GM12878 (cell line): ENCODE results near the gene MYRF. TPM values are rescaled to one million over a fixed set of nuclear protein-coding genes. Genes with fewer than 3 reads are reported as not detected.

Source experiments
- ATAC-seq: fragments of 200-7000 bp; cut with Tn5 transposase; 3 replicates; pipeline ENCODE4 v1.9.1; 2020; ENCODE audit warnings: mild to moderate bottlenecking, moderate library complexity
- BruUV-seq: library from RNA; stranded (reverse); fragments of 400-500 nt; replicated peaks from 2 replicates; lab custom pipeline; 2021; lab: Mats Ljungman, UMichigan
- CTCF ChIA-PET: fragments of 300-600 bp; sonication (Branson Sonifier 250); formaldehyde crosslinking; extraction: SDS; loops from one replicate; lab custom pipeline; 2021; ENCODE audit warnings: inconsistent platforms; lab: Yijun Ruan, JAX
- POLR2A ChIA-PET: fragments of 350-600 bp; formaldehyde crosslinking; extraction: SDS; loops from one replicate; lab custom pipeline; 2021; ENCODE audit warnings: inconsistent platforms; lab: Charles Lee
- RAD21 ChIA-PET: fragments of 300-600 bp; sonication (Branson Sonifier 250); formaldehyde crosslinking; loops from one replicate; lab custom pipeline; 2023; ENCODE audit warnings: antibody characterized with exemption; ENCODE audit not compliant: unreplicated experiment; lab: Charles Lee
- SMC1A ChIA-PET: fragments of 300-600 bp; sonication (Branson Sonifier 250); formaldehyde crosslinking; loops from one replicate; lab custom pipeline; 2023; ENCODE audit not compliant: unreplicated experiment, uncharacterized antibody; lab: Charles Lee
- DNase-seq: peaks from one replicate; pipeline ENCODE4 v3.0.0-alpha.2; 2011; ENCODE audit warnings: low read depth, low spot score
- FAIRE-seq: peaks from 3 replicates; lab custom pipeline; 2011; peaks lifted over from hg19 to GRCh38; lab: Jason Lieb, UNC
- H2AFZ ChIP-seq: 2 replicates; pipeline ENCODE4 v1.6.0; 2011; ENCODE audit warnings: low read depth, low read length, control low read depth; ENCODE audit not compliant: control insufficient read depth
- H3K27ac ChIP-seq: 2 replicates; pipeline ENCODE4 v1.5.1; 2011; ENCODE audit warnings: control low read depth; ENCODE audit not compliant: control insufficient read depth, insufficient read depth
- H3K27me3 ChIP-seq, 2 experiments: replicated peaks in 1 of 2; 2 replicates each; pipeline versions ENCODE4 v1.6.0 to v1.6.1; 2011; ENCODE audit warnings: low read length in 1 of 2; ENCODE audit not compliant: control insufficient read depth in 2 of 2, insufficient read depth in 2 of 2
- H3K36me3 ChIP-seq, 2 experiments: 2 replicates each; pipeline ENCODE4 v1.5.1; 2011; ENCODE audit warnings: low read length in 1 of 2; ENCODE audit not compliant: control insufficient read depth in 2 of 2, insufficient read depth in 2 of 2
- H3K4me1 ChIP-seq: 2 replicates; pipeline ENCODE4 v1.6.1; 2011; ENCODE audit warnings: mild to moderate bottlenecking, low read length, moderate library complexity, mixed read lengths; ENCODE audit not compliant: control insufficient read depth, insufficient read depth
- H3K4me2 ChIP-seq: 2 replicates; pipeline ENCODE4 v1.6.0; 2011; ENCODE audit warnings: control low read depth; ENCODE audit not compliant: control insufficient read depth, insufficient read depth
- H3K4me3 ChIP-seq: fragments of 200-600 bp; sonication (generic); 2 replicates; pipeline ENCODE4 v1.5.1; 2016
- H3K79me2 ChIP-seq: 2 replicates; pipeline ENCODE4 v1.6.0; 2011; ENCODE audit warnings: low read length; ENCODE audit not compliant: control insufficient read depth, insufficient read depth
- H3K9ac ChIP-seq: 2 replicates; pipeline ENCODE4 v1.8.0; 2011; ENCODE audit warnings: low read length, control low read depth, mixed read lengths; ENCODE audit not compliant: control insufficient read depth, insufficient read depth
- H3K9me3 ChIP-seq: replicated peaks from 3 replicates; pipeline ENCODE4 v1.5.1; 2011; ENCODE audit warnings: mild to moderate bottlenecking, low read length; ENCODE audit not compliant: control insufficient read depth, insufficient read depth
- H4K20me1 ChIP-seq: 2 replicates; pipeline ENCODE4 v1.6.0; 2011; ENCODE audit not compliant: control insufficient read depth, insufficient read depth
- CHD1 ChIP-seq: IDR thresholded peaks from 2 replicates; pipeline ENCODE4 v1.6.1; 2012; ENCODE audit warnings: low read depth, low read length, improper control_type of control experiment
- E2F8 ChIP-seq: fragments of 450-650 bp; IDR thresholded peaks from 2 replicates; pipeline ENCODE4 v1.6.1; 2018; ENCODE audit warnings: mild to moderate bottlenecking, low read depth, moderate library complexity; ENCODE audit not compliant: partially characterized antibody
- NR2C1 ChIP-seq: fragments of 450-650 bp; IDR thresholded peaks from 2 replicates; pipeline ENCODE4 v1.6.1; 2017; ENCODE audit warnings: antibody characterized with exemption, mild to moderate bottlenecking, moderate library complexity
- NR2F1 ChIP-seq: fragments of 450-650 bp; conservative IDR thresholded peaks from 2 replicates; pipeline ENCODE4 v1.6.1; 2017; ENCODE audit warnings: mild to moderate bottlenecking
- SIX5 ChIP-seq: IDR thresholded peaks from 2 replicates; pipeline ENCODE4 v1.6.1; 2011; ENCODE audit warnings: mild to moderate bottlenecking, low read depth, low read length, moderate library complexity; ENCODE audit not compliant: severe bottlenecking
- WRNIP1 ChIP-seq: IDR thresholded peaks from 2 replicates; pipeline ENCODE4 v1.6.1; 2011; ENCODE audit warnings: low read depth, low read length, improper control_type of control experiment, borderline replicate concordance
- WGBS: methylation state at CpG from one replicate; pipeline ENCODE4 v1.1.6; 2016; ENCODE audit warnings: low lambda C conversion rate; ENCODE audit not compliant: insufficient replicate concordance, insufficient coverage; ENCODE audit errors: missing lambda C conversion rate; 5-methylcytosine and 5-hydroxymethylcytosine counted together
- in situ Hi-C: fragments of 300-500 bp; cut with MboI; formaldehyde crosslinking; loops from 9 replicates; pipeline ENCODE4 v1.14.3; 2018; ENCODE audit warnings: mixed read lengths
- intact Hi-C: fragments of 100-400 bp; cut with micrococcal nuclease; formaldehyde crosslinking; loops from one replicate; pipeline ENCODE4 v1.14.2; 2022; ENCODE audit not compliant: unreplicated experiment
- polyA plus RNA-seq, 11 experiments: library from polyadenylated mRNA; depleted of rRNA in 4 of 11; unstranded in 6 of 11; stranded (reverse) in 5 of 11; fragments of >200 nt; fragmentation: Nextera tagmentation in 4 of 11; fragmentation: Illumina TruSeq in 1 of 11; extraction: Ambion mirVana in 4 of 11; extraction: Trizol in 1 of 11; gene quantifications; 1 replicate in 1 of 11; 2 replicates in 10 of 11; pipeline versions ENCODE4 v1.2.1 to v1.2.3, GENCODE V29; 2011 to 2016; ENCODE audit warnings: inconsistent platforms in 2 of 11, missing spikeins in 2 of 11, low read depth in 1 of 11
- total RNA-seq, 4 experiments: library from RNA; depleted of rRNA in 3 of 4; stranded (reverse); fragments of >200 nt in 3 of 4; fragmentation: Illumina TruSeq in 1 of 4; extraction: Trizol in 1 of 4; gene quantifications; 2 replicates each; pipeline versions ENCODE4 v1.2.1 to v1.2.3, GENCODE V29; 2013 to 2021

The MYRF gene
- total and polyA plus RNA-seq, 10 of the 15 experiments (the other 5 are each of a cell fraction or from before 2014, with no cell fraction given), result 0.27 to 15.6 (median 0.89) TPM

GRCh38 chr11:61738776-61739175 is 13.7 kb upstream of the MYRF start:
- no TSS peak for BruUV-seq
- no peak for DNase-seq
- ChIA-PET POLR2A (no interaction called here), RAD21 (no interaction called here)
- Histone ChIP-seq H3K4me1 (no peaks in the 10 kb centered on the region), H3K79me2 (no peaks in the 10 kb centered on the region), H4K20me1 (no peaks in the 10 kb centered on the region)
- TF ChIP-seq E2F8, result no peak
- no peak for TF ChIP-seq CHD1
- no peak for TF ChIP-seq WRNIP1
- TF ChIP-seq NR2F1, result no peak
- no peak for TF ChIP-seq NR2C1
- no peak for TF ChIP-seq SIX5
- TF ChIP-seq, all 136 proteins: peak for 0
- Histone ChIP-seq H3K27ac (no peak overlapping the region), H3K27me3 (no peaks in the 10 kb centered on the region; a peak in 1 of 4 replicates), H3K9ac (no peak overlapping the region), H2AFZ (no peak overlapping the region), H3K9me3 (no peaks in the 10 kb centered on the region), H3K36me3 (no peaks in the 10 kb centered on the region), H3K4me2 (no peak overlapping the region), H3K4me3 (no peak overlapping the region)
- ChIA-PET CTCF (interaction anchor here (1.0 to 3.2 kb wide), 4 partner anchors 8 to 50 kb away, joined by 3 to 15 read pairs (median 4); no protein-coding TSS in a partner anchor), SMC1A (no interaction called here)
- in situ Hi-C loops (no loop called here), intact Hi-C loops (loop anchor here (10.0 kb wide), 1 partner anchor 264 kb away; no protein-coding TSS in a partner anchor)
- WGBS, result 18% methylated on average over 7 of the region's 7 CpGs
- no peak for ATAC-seq
- no peak for FAIRE-seq
